Smooth muscle cell (in vitro differentiated cells): ENCODE measurements around the gene NXF3. TPM values are rescaled to one million over a fixed set of nuclear protein-coding genes. Genes with fewer than 3 reads are reported as not detected.

Experiments used
- DNase-seq: peaks from one replicate; lab custom pipeline; 2025; ENCODE audit not compliant: unreplicated experiment; lab: John Stamatoyannopoulos, UW
- H2AFZ ChIP-seq: fragments of 200-600 bp; sonication (generic); 2 replicates; pipeline ENCODE4 v1.6.0; 2016; ENCODE audit warnings: antibody characterized with exemption, low read depth, mild to moderate bottlenecking
- H3F3A ChIP-seq: fragments of 200-600 bp; sonication (generic); 2 replicates; pipeline ENCODE4 v1.6.0; 2017; ENCODE audit warnings: antibody characterized with exemption, low read depth
- H3K27ac ChIP-seq: fragments of 200-600 bp; sonication (generic); 2 replicates; pipeline ENCODE4 v1.5.1; 2016; ENCODE audit warnings: low read depth, mild to moderate bottlenecking
- H3K27me3 ChIP-seq: fragments of 200-600 bp; sonication (generic); 2 replicates; pipeline ENCODE4 v1.6.1; 2016; ENCODE audit warnings: low read depth, mild to moderate bottlenecking
- H3K36me3 ChIP-seq: fragments of 200-600 bp; sonication (generic); 2 replicates; pipeline ENCODE4 v1.5.1; 2016; ENCODE audit warnings: low read depth
- H3K4me1 ChIP-seq: fragments of 200-600 bp; sonication (generic); 2 replicates; pipeline ENCODE4 v1.5.1; 2016; ENCODE audit warnings: low read depth
- H3K4me2 ChIP-seq: fragments of 200-600 bp; sonication (generic); 2 replicates; pipeline ENCODE4 v1.6.0; 2016; ENCODE audit warnings: mild to moderate bottlenecking
- H3K4me3 ChIP-seq: fragments of 200-600 bp; sonication (generic); 2 replicates; pipeline ENCODE4 v1.5.1; 2016; ENCODE audit warnings: mild to moderate bottlenecking
- H3K79me2 ChIP-seq: fragments of 200-600 bp; sonication (generic); 2 replicates; pipeline ENCODE4 v1.6.0; 2016; ENCODE audit warnings: low read depth, mild to moderate bottlenecking
- H3K9ac ChIP-seq: fragments of 200-600 bp; sonication (generic); 2 replicates; pipeline ENCODE4 v1.6.0; 2016; ENCODE audit warnings: low read depth
- H3K9me3 ChIP-seq: fragments of 200-600 bp; sonication (generic); replicated peaks from 2 replicates; pipeline ENCODE4 v1.5.1; 2016; ENCODE audit warnings: low read depth
- H4K20me1 ChIP-seq: fragments of 200-600 bp; sonication (generic); 2 replicates; pipeline ENCODE4 v1.6.0; 2016; ENCODE audit warnings: low read depth
- WGBS: methylation state at CpG from one replicate; pipeline ENCODE4 v1.1.7; 2016; ENCODE audit warnings: low lambda C conversion rate; 5-methylcytosine and 5-hydroxymethylcytosine counted together
- polyA plus RNA-seq: library from polyadenylated mRNA; unstranded; fragments of >200 nt; fragmentation: Nextera tagmentation; extraction: Ambion mirVana; gene quantifications from 2 replicates; pipeline ENCODE4 v1.2.1, GENCODE V29; 2016
- total RNA-seq: library from RNA; depleted of rRNA; stranded (reverse); fragments of >200 nt; gene quantifications from 2 replicates; pipeline ENCODE4 v1.2.3, GENCODE V29; 2014
- TF ChIP-seq, protein P1 (sequence below): fragments of 200-600 bp; sonication (generic); IDR thresholded peaks from 2 replicates; pipeline ENCODE4 v1.5.1; 2017; ENCODE audit warnings: borderline replicate concordance, mild to moderate bottlenecking, antibody characterized with exemption; ENCODE audit not compliant: insufficient read depth, poor library complexity, severe bottlenecking

NXF3 gene
- total and polyA plus RNA-seq, 2 experiments from 2014 or later = not detected

DNA sequence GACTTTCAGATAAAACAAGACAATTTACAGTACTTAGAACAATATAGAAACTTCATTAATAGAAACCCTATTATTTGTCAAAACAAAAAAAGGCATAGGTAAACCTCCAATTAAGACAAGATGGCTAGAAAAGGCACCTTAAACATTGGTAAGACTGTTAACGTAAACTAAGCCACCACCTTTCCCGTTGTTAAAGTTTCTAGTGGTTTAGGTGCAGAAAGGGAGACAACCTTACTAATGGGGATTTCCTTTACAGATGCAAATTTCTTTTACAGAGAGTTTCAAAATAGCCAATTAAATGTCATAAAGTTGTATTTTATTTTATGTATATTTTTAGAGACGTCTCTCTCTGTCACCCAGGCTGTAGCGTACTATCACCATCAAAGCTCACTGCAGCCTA lies 7.5 kb upstream of the NXF3 start:
- no peak overlapping the region for H3K4me2 ChIP-seq
- H3K9ac ChIP-seq = no peak overlapping the region
- H4K20me1 ChIP-seq = no peaks in the 10 kb centered on the region
- no peak overlapping the region for H2AFZ ChIP-seq
- no peaks in the 10 kb centered on the region for H3K79me2 ChIP-seq
- TF ChIP-seq, protein P1, sequence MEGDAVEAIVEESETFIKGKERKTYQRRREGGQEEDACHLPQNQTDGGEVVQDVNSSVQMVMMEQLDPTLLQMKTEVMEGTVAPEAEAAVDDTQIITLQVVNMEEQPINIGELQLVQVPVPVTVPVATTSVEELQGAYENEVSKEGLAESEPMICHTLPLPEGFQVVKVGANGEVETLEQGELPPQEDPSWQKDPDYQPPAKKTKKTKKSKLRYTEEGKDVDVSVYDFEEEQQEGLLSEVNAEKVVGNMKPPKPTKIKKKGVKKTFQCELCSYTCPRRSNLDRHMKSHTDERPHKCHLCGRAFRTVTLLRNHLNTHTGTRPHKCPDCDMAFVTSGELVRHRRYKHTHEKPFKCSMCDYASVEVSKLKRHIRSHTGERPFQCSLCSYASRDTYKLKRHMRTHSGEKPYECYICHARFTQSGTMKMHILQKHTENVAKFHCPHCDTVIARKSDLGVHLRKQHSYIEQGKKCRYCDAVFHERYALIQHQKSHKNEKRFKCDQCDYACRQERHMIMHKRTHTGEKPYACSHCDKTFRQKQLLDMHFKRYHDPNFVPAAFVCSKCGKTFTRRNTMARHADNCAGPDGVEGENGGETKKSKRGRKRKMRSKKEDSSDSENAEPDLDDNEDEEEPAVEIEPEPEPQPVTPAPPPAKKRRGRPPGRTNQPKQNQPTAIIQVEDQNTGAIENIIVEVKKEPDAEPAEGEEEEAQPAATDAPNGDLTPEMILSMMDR = no peak
- no peaks in the 10 kb centered on the region for H3K27me3 ChIP-seq
- H3K36me3 ChIP-seq = no peaks in the 10 kb centered on the region
- H3K9me3 ChIP-seq = no peaks in the 10 kb centered on the region
- DNase-seq = no peak
- H3F3A ChIP-seq = peaks cover 4% of the 10 kb centered on the region
- no peaks in the 10 kb centered on the region for H3K4me1 ChIP-seq
- H3K4me3 ChIP-seq = no peak overlapping the region
- WGBS = 75% methylated on average over 4 of the region's 4 CpGs
- H3K27ac ChIP-seq = no peak overlapping the region

DNA sequence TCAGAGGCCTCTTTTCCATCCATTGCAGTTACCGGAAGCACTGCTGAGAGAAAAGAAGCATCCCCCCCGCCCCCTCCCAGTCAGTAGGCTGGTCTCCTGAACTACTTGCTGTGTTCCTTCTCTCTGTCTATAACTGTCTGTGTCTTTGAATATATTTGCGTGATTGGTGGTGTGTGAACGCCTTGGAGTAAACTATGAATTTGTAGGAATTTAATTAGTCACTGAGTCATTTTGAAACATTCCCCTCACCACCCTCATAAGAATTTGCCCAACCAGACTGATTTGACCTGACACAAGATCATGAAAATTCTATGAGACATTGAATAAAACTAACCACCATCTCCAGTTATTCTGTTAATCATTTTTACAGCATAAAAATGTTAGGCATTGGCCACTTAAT lies 6.7 kb upstream of the NXF3 start:
- TF ChIP-seq, protein P1 = no peak
- H3K9ac ChIP-seq = no peak overlapping the region
- H3K4me1 ChIP-seq = no peaks in the 10 kb centered on the region
- H3K27me3 ChIP-seq = no peaks in the 10 kb centered on the region
- no peak overlapping the region for H3K4me2 ChIP-seq
- H3K9me3 ChIP-seq = no peaks in the 10 kb centered on the region
- H3K79me2 ChIP-seq = no peaks in the 10 kb centered on the region
- no peak overlapping the region for H2AFZ ChIP-seq
- no peak for DNase-seq
- no peak overlapping the region for H3K4me3 ChIP-seq
- no peaks in the 10 kb centered on the region for H3K36me3 ChIP-seq
- no peak overlapping the region for H3K27ac ChIP-seq
- H3F3A ChIP-seq = peaks cover 4% of the 10 kb centered on the region
- whole genome bisulfite sequencing = 63% methylated on average over 4 of the region's 4 CpGs
- H4K20me1 ChIP-seq = no peaks in the 10 kb centered on the region

DNA sequence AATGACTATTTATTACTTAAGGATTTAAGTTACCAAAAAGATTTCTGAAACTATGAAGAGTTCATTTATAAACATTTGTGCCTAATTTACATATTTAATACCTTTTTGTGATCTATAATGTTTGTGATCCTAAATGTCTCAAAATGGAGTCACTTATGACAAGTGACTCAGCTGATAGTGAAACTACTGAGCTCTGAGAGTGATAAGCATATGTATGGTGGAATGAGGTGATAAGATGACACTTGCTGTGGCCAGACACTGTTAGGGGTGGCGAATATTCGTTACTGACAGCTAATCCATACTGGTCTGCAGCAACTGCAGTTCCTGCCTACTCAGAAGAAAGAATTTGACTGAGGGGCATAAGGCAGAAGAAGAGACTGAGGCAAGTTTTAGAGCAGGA lies 5.5 kb upstream of the NXF3 start:
- Histone ChIP-seq H4K20me1 (no peaks in the 10 kb centered on the region), H3K4me3 (no peak overlapping the region), H3K36me3 (no peaks in the 10 kb centered on the region), H3K4me2 (no peak overlapping the region), H3F3A (peaks cover 4% of the 10 kb centered on the region), H3K4me1 (no peaks in the 10 kb centered on the region), H3K27me3 (no peaks in the 10 kb centered on the region), H3K9me3 (no peaks in the 10 kb centered on the region), H3K27ac (no peak overlapping the region), H2AFZ (no peak overlapping the region), H3K79me2 (no peaks in the 10 kb centered on the region), H3K9ac (no peak overlapping the region)
- TF ChIP-seq, protein P1 = no peak
- no peak for DNase-seq
- whole genome bisulfite sequencing = 41% methylated on average over 2 of the region's 2 CpGs

DNA sequence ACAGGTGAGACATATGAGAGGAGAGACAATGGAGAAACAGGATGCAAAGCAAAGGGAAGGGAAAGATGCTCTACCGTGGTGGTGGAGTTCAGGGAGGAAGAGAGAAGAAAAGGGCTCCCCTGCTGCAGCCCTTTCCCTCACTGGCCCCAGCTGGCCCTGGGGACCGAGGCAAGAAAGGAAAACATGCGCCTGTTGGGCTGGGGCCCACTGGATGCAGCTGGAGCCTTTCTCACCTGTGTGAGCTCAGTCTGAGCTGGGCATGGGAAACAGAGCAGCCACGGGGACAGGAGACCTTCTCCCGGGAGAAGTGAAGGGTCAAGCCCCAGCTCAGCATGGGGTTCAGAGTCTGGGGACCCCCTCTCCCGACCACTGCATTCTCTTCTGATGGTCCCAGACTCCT lies 11.9 kb downstream of the NXF3 start:
- TF ChIP-seq, protein P1 = no peak
- 77% methylated on average over 4 of the region's 6 CpGs for WGBS
- Histone ChIP-seq H3K79me2 (no peaks in the 10 kb centered on the region), H4K20me1 (no peaks in the 10 kb centered on the region), H3K9me3 (no peaks in the 10 kb centered on the region), H3K4me2 (no peak overlapping the region), H3K27me3 (no peaks in the 10 kb centered on the region), H3K27ac (no peak overlapping the region), H3K4me1 (no peaks in the 10 kb centered on the region), H3K9ac (no peak overlapping the region), H2AFZ (no peak overlapping the region), H3K4me3 (no peak overlapping the region), H3K36me3 (no peaks in the 10 kb centered on the region), H3F3A (no peaks in the 10 kb centered on the region)
- no peak for DNase-seq
